SK-N-SH (cell line): Measurements from ENCODE around the gene ZDHHC7. TPM values are rescaled to one million over a fixed set of nuclear protein-coding genes. Genes with fewer than 3 reads are reported as not detected.

Experiments used
- CTCF ChIA-PET: fragments of 300-600, 350-600 bp; formaldehyde crosslinking; extraction: SDS; loops from one replicate; lab custom pipeline; 2021; lab: Yijun Ruan, JAX
- POLR2A ChIA-PET: fragments of 350-600 bp; sonication (Branson Sonifier 250); formaldehyde crosslinking; extraction: SDS; loops from one replicate; lab custom pipeline; 2020; ENCODE audit warnings: antibody characterized with exemption, inconsistent platforms; lab: Yijun Ruan, JAX
- DNase-seq: peaks from one replicate; pipeline ENCODE4 v3.0.0; 2012
- H2AFZ ChIP-seq: fragments of 200-600 bp; sonication (generic); 2 replicates; pipeline ENCODE4 v1.8.1; 2016; ENCODE audit warnings: antibody characterized with exemption, mild to moderate bottlenecking, low read depth
- H3F3A ChIP-seq: fragments of 200-600 bp; sonication (generic); replicated peaks from 2 replicates; pipeline ENCODE3; 2016; ENCODE audit warnings: antibody characterized with exemption, mild to moderate bottlenecking; ENCODE audit not compliant: insufficient read depth
- H3K27ac ChIP-seq, 2 experiments: fragments of 200-500 bp in 1 of 2; fragments of 200-600 bp in 1 of 2; sonication (Bioruptor generic) in 1 of 2; sonication (generic), shearing (Covaris generic) in 1 of 2; 2 replicates each; pipeline versions ENCODE4 v1.5.1 to v1.6.1; 2014 to 2016; ENCODE audit warnings: low read depth in 2 of 2, inconsistent platforms in 1 of 2, low read length in 1 of 2, mild to moderate bottlenecking in 1 of 2, mixed read lengths in 1 of 2
- H3K27me3 ChIP-seq: fragments of 200-600 bp; sonication (generic), shearing (Covaris generic); 2 replicates; pipeline ENCODE4 v1.6.1; 2016; ENCODE audit warnings: mixed run types; ENCODE audit not compliant: insufficient read depth
- H3K36me3 ChIP-seq, 2 experiments: fragments of 200-500 bp in 1 of 2; fragments of 200-600 bp in 1 of 2; sonication (Bioruptor generic) in 1 of 2; sonication (generic) in 1 of 2; replicated peaks in 1 of 2; 2 replicates each; pipeline versions ENCODE3 to v1.5.1; 2014 to 2016; ENCODE audit warnings: low read length in 1 of 2, mild to moderate bottlenecking in 1 of 2; ENCODE audit not compliant: insufficient read depth in 2 of 2, control insufficient read depth in 1 of 2
- H3K4me1 ChIP-seq, 2 experiments: fragments of 200-500 bp in 1 of 2; fragments of 200-600 bp in 1 of 2; sonication (Bioruptor generic) in 1 of 2; sonication (generic), shearing (Covaris generic) in 1 of 2; 2 replicates each; pipeline versions ENCODE4 v1.5.1 to v1.6.1; 2014 to 2016; ENCODE audit warnings: low read depth in 1 of 2, low read length in 1 of 2, mixed run types in 1 of 2; ENCODE audit not compliant: insufficient read depth in 2 of 2, control insufficient read depth in 1 of 2
- H3K4me2 ChIP-seq: fragments of 200-600 bp; sonication (generic), shearing (Covaris generic); 2 replicates; pipeline ENCODE4 v1.6.1; 2017; ENCODE audit warnings: mixed run types
- H3K4me3 ChIP-seq, 2 experiments: fragments of 200-500 bp in 1 of 2; fragments of 200-600 bp in 1 of 2; sonication (Bioruptor generic) in 1 of 2; sonication (generic), shearing (Covaris generic) in 1 of 2; 2 replicates each; pipeline versions ENCODE4 v1.5.1 to v1.8.1; 2014 to 2016; ENCODE audit warnings: low read depth in 2 of 2, inconsistent platforms in 1 of 2, low read length in 1 of 2, mild to moderate bottlenecking in 1 of 2, mixed read lengths in 1 of 2, moderate library complexity in 1 of 2
- H3K79me2 ChIP-seq: fragments of 200-600 bp; sonication (generic); 2 replicates; pipeline ENCODE4 v1.8.1; 2017; ENCODE audit warnings: mild to moderate bottlenecking; ENCODE audit not compliant: insufficient read depth
- H3K9ac ChIP-seq: fragments of 200-600 bp; sonication (generic); 2 replicates; pipeline ENCODE4 v1.6.1; 2017; ENCODE audit warnings: mixed run types
- H3K9me2 ChIP-seq: fragments of 200-600 bp; sonication (generic); 2 replicates; pipeline ENCODE4 v1.6.1; 2017; ENCODE audit warnings: mixed run types
- H3K9me3 ChIP-seq: fragments of 200-600 bp; sonication (generic); 2 replicates; pipeline ENCODE4 v1.6.1; 2017; ENCODE audit warnings: mixed run types, mild to moderate bottlenecking, moderate library complexity
- H4K20me1 ChIP-seq: fragments of 200-600 bp; sonication (generic); 2 replicates; pipeline ENCODE4 v1.6.1; 2017; ENCODE audit warnings: mild to moderate bottlenecking, mixed run types; ENCODE audit not compliant: insufficient read depth
- EP300 ChIP-seq, 2 experiments: IDR thresholded peaks; 2 replicates each; pipeline versions ENCODE4 v1.4.0 to v1.6.1; 2012; ENCODE audit warnings: borderline replicate concordance in 1 of 2, low read depth in 1 of 2, low read length in 1 of 2
- FOSL2 ChIP-seq: IDR thresholded peaks from 2 replicates; pipeline ENCODE4 v1.4.0; 2012; ENCODE audit warnings: low read depth, mild to moderate bottlenecking, moderate library complexity, borderline replicate concordance
- GABPA ChIP-seq: IDR thresholded peaks from 2 replicates; pipeline ENCODE4 v1.4.0; 2012; ENCODE audit warnings: low read depth, mild to moderate bottlenecking
- GATA2 ChIP-seq: sonication (generic); formaldehyde crosslinking; IDR thresholded peaks from 2 replicates; pipeline ENCODE4 v1.5.0; 2020; ENCODE audit warnings: mild to moderate bottlenecking, missing genetic modification reagents
- MEF2A ChIP-seq: IDR thresholded peaks from 2 replicates; pipeline ENCODE4 v1.4.0; 2012; ENCODE audit warnings: low read depth, borderline replicate concordance
- MXI1 ChIP-seq: IDR thresholded peaks from 2 replicates; pipeline ENCODE4 v1.6.1; 2012; ENCODE audit warnings: mild to moderate bottlenecking, low read depth, low read length, improper control_type of control experiment
- PBX3 ChIP-seq: IDR thresholded peaks from 2 replicates; pipeline ENCODE4; 2012
- RCOR1 ChIP-seq: fragments of 150-350 bp; IDR thresholded peaks from 2 replicates; pipeline ENCODE4 v1.6.1; 2017; ENCODE audit warnings: antibody characterized with exemption, low read length
- RXRA ChIP-seq: IDR thresholded peaks from 2 replicates; pipeline ENCODE4 v1.4.0; 2012; ENCODE audit warnings: low read depth, mild to moderate bottlenecking, borderline replicate concordance
- SMC3 ChIP-seq: IDR thresholded peaks from 2 replicates; pipeline ENCODE4 v1.6.1; 2012; ENCODE audit warnings: low read depth, low read length, improper control_type of control experiment
- TAF1 ChIP-seq: IDR thresholded peaks from 2 replicates; pipeline ENCODE4 v1.6.1; 2012; ENCODE audit warnings: low read depth, mild to moderate bottlenecking, low read length, moderate library complexity, borderline replicate concordance
- TEAD4 ChIP-seq: IDR thresholded peaks from 2 replicates; pipeline ENCODE4 v1.4.0; 2012; ENCODE audit warnings: mild to moderate bottlenecking, borderline replicate concordance; ENCODE audit not compliant: insufficient read depth
- USF2 ChIP-seq: fragments of 150-350 bp; IDR thresholded peaks from 2 replicates; pipeline ENCODE4 v1.6.1; 2017; ENCODE audit warnings: antibody characterized with exemption, low read length, low read depth, borderline replicate concordance
- WGBS: methylation state at CpG from one replicate; pipeline ENCODE4 v1.1.6; 2017; ENCODE audit warnings: low lambda C conversion rate; 5-methylcytosine and 5-hydroxymethylcytosine counted together
- polyA plus RNA-seq, 3 experiments: library from polyadenylated mRNA; depleted of rRNA; stranded (reverse); fragments of >200 nt; gene quantifications; 2 replicates each; pipeline ENCODE4 v1.2.3, GENCODE V29; 2012
- TF ChIP-seq, protein P1 (sequence below): fragments of 200-600 bp; sonication (generic); IDR thresholded peaks from 2 replicates; pipeline ENCODE4 v1.6.1; 2017; ENCODE audit warnings: antibody characterized with exemption, mild to moderate bottlenecking, moderate library complexity
- TF ChIP-seq, protein P2 (sequence below): fragments of 150-350 bp; IDR thresholded peaks from 2 replicates; pipeline ENCODE4 v1.6.1; 2016; ENCODE audit warnings: mild to moderate bottlenecking, low read depth, low read length
- TF ChIP-seq, protein P3 (sequence below): IDR thresholded peaks from 2 replicates; pipeline ENCODE4 v1.4.0; 2012; ENCODE audit warnings: low read depth
- TF ChIP-seq, protein P4 (sequence below): IDR thresholded peaks from 2 replicates; pipeline ENCODE4 v1.6.1; 2012; ENCODE audit warnings: mild to moderate bottlenecking, low read depth, low read length, moderate library complexity

ZDHHC7 gene
- polyA plus RNA-seq, 1 of the 3 experiments (the other 2 are of a cell fraction) = 114 TPM

DNA sequence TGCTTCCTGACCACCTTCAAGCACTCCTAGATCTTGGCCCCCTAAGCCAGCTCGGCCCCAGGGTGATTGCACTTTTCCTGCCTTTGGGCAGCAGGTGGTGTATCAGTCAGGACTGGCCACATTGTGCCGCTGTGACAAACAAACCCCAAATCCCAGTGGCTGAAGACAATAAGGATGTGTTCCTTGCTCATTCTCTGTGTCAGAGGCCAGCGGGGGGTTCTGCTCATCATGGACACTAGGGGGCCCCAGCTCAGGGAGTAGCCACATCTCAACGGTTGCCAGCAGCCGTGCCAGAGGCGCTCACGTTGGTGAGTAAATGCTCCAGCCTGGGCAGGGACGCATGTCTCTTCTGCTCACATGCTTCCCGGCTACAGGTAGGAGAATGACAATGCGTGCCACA is 60.4 kb downstream of the ZDHHC7 start:
- Histone ChIP-seq H3K27ac (no peak overlapping the region), H3K4me3 (no peak overlapping the region), H3K9ac (no peak overlapping the region), H2AFZ (no peak overlapping the region), H3K79me2 (no peaks in the 10 kb centered on the region), H3K9me2 (no peaks in the 10 kb centered on the region), H3K4me2 (no peak overlapping the region), H3F3A (peaks cover 10% of the 10 kb centered on the region), H3K36me3 (no peaks in the 10 kb centered on the region), H3K27me3 (no peaks in the 10 kb centered on the region), H4K20me1 (no peaks in the 10 kb centered on the region), H3K9me3 (no peaks in the 10 kb centered on the region), H3K4me1 (peaks cover 4 to 14% of the 10 kb centered on the region in 2 experiments; a peak in 2 of 4 replicates)
- 79% methylated on average over 4 of the region's 10 CpGs for WGBS
- ChIA-PET POLR2A (no interaction called here), CTCF (interaction anchor here (0.7 to 9.5 kb wide), 13 partner anchors 9 to 328 kb away, joined by 3 to 182 read pairs (median 5); no protein-coding TSS in a partner anchor)
- TF ChIP-seq EP300 (IDR thresholded peaks at IDR 0.05; ENCODE audit: borderline replicate concordance in 1 of 2, low read depth in 1 of 2, low read length in 1 of 2) = no peak
- TF ChIP-seq, protein P1, sequence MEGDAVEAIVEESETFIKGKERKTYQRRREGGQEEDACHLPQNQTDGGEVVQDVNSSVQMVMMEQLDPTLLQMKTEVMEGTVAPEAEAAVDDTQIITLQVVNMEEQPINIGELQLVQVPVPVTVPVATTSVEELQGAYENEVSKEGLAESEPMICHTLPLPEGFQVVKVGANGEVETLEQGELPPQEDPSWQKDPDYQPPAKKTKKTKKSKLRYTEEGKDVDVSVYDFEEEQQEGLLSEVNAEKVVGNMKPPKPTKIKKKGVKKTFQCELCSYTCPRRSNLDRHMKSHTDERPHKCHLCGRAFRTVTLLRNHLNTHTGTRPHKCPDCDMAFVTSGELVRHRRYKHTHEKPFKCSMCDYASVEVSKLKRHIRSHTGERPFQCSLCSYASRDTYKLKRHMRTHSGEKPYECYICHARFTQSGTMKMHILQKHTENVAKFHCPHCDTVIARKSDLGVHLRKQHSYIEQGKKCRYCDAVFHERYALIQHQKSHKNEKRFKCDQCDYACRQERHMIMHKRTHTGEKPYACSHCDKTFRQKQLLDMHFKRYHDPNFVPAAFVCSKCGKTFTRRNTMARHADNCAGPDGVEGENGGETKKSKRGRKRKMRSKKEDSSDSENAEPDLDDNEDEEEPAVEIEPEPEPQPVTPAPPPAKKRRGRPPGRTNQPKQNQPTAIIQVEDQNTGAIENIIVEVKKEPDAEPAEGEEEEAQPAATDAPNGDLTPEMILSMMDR = peak; percentile 37
- DNase-seq = peak; percentile 56

DNA sequence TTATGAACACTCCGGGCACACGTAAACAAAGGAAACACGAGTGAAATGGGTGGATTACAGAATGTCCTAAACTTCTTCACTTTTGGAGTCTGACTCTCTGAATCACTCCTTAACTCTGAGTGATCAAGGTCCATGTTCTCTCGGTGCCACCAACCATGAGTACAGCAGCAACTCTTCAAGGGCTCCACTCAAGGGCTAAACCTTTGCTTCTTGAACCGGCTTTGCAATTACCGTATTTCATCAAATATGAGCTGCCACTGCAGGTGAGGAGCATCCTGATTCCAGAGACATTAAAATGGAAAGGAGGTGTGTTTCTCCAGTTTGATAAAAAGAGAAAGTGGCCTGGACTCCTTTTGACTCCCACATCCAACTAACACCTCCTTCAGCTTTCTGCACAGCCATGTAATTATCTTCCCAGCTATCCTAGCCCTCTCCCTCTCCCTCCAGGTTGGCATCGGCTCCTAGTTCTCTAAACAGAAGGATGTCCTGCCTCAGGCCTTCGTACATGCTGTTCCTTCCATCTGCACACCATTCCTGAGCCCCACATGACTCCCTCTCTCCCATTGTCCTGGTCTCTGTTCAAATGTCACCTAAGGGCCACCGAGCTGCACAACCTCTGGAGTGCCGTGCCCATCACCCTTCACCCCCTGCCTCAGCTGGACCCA is 61.4 kb downstream of the ZDHHC7 start:
- H3K9me2 ChIP-seq = no peaks in the 10 kb centered on the region
- 85% methylated on average over 10 of the region's 10 CpGs for WGBS
- no peaks in the 10 kb centered on the region for H3K9me3 ChIP-seq
- H3K4me2 ChIP-seq = no peak overlapping the region
- no peak for DNase-seq
- peaks cover 10% of the 10 kb centered on the region for H3F3A ChIP-seq
- H3K4me1 ChIP-seq = peaks cover 4 to 14% of the 10 kb centered on the region in 2 experiments; a peak in 2 of 4 replicates
- no peak overlapping the region for H2AFZ ChIP-seq
- H4K20me1 ChIP-seq = no peaks in the 10 kb centered on the region
- no peak overlapping the region for H3K27ac ChIP-seq
- H3K79me2 ChIP-seq = no peaks in the 10 kb centered on the region
- no peak overlapping the region for H3K4me3 ChIP-seq
- no peaks in the 10 kb centered on the region for H3K36me3 ChIP-seq
- CTCF ChIA-PET = interaction anchor here (1.1 to 9.5 kb wide), 8 partner anchors 9 to 224 kb away, joined by 3 to 182 read pairs (median 6); no protein-coding TSS in a partner anchor
- no peaks in the 10 kb centered on the region for H3K27me3 ChIP-seq
- H3K9ac ChIP-seq = no peak overlapping the region
- POLR2A ChIA-PET = no interaction called here
- TF ChIP-seq, protein P2, sequence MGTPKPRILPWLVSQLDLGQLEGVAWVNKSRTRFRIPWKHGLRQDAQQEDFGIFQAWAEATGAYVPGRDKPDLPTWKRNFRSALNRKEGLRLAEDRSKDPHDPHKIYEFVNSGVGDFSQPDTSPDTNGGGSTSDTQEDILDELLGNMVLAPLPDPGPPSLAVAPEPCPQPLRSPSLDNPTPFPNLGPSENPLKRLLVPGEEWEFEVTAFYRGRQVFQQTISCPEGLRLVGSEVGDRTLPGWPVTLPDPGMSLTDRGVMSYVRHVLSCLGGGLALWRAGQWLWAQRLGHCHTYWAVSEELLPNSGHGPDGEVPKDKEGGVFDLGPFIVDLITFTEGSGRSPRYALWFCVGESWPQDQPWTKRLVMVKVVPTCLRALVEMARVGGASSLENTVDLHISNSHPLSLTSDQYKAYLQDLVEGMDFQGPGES = no peak
- no peak for TF ChIP-seq RCOR1
- TF ChIP-seq MXI1 = no peak
- TF ChIP-seq PBX3 = no peak
- TF ChIP-seq TAF1 = no peak
- TF ChIP-seq MEF2A = no peak
- TF ChIP-seq TEAD4 = no peak
- no peak for TF ChIP-seq SMC3
- TF ChIP-seq GABPA = no peak
- no peak for TF ChIP-seq RXRA
- TF ChIP-seq GATA2 = no peak
- no peak for TF ChIP-seq FOSL2
- TF ChIP-seq, protein P3, sequence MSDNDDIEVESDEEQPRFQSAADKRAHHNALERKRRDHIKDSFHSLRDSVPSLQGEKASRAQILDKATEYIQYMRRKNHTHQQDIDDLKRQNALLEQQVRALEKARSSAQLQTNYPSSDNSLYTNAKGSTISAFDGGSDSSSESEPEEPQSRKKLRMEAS = no peak
- no peak for TF ChIP-seq USF2
- TF ChIP-seq, protein P4, sequence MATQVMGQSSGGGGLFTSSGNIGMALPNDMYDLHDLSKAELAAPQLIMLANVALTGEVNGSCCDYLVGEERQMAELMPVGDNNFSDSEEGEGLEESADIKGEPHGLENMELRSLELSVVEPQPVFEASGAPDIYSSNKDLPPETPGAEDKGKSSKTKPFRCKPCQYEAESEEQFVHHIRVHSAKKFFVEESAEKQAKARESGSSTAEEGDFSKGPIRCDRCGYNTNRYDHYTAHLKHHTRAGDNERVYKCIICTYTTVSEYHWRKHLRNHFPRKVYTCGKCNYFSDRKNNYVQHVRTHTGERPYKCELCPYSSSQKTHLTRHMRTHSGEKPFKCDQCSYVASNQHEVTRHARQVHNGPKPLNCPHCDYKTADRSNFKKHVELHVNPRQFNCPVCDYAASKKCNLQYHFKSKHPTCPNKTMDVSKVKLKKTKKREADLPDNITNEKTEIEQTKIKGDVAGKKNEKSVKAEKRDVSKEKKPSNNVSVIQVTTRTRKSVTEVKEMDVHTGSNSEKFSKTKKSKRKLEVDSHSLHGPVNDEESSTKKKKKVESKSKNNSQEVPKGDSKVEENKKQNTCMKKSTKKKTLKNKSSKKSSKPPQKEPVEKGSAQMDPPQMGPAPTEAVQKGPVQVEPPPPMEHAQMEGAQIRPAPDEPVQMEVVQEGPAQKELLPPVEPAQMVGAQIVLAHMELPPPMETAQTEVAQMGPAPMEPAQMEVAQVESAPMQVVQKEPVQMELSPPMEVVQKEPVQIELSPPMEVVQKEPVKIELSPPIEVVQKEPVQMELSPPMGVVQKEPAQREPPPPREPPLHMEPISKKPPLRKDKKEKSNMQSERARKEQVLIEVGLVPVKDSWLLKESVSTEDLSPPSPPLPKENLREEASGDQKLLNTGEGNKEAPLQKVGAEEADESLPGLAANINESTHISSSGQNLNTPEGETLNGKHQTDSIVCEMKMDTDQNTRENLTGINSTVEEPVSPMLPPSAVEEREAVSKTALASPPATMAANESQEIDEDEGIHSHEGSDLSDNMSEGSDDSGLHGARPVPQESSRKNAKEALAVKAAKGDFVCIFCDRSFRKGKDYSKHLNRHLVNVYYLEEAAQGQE = no peak
